K562 (cell line): ENCODE measurements around the gene POLR1B. TPM values are rescaled to one million over a fixed set of nuclear protein-coding genes. Genes with fewer than 3 reads are reported as not detected.
A peak's percentile ranks its signal among the peaks of the same experiment; 100 is the strongest.

Experiments
- ATAC-seq: fragments of 200-7000 bp; cut with Tn5 transposase; 3 replicates; pipeline ENCODE4 v1.9.1; 2020; ENCODE audit warnings: moderate library complexity
- BruUV-seq: library from RNA; stranded (reverse); fragments of 400-500 nt; replicated peaks from 2 replicates; lab custom pipeline; 2021; lab: Mats Ljungman, UMichigan
- CTCF ChIA-PET: fragments of 300-600 bp; formaldehyde crosslinking; extraction: SDS; loops from one replicate; lab custom pipeline; 2021; ENCODE audit warnings: low intra/inter-chr PET ratio; lab: Yijun Ruan, JAX
- POLR2A ChIA-PET: fragments of 300-600, 350-650 bp; sonication (Branson Sonifier 250); formaldehyde crosslinking; extraction: SDS; loops from one replicate; lab custom pipeline; 2021; ENCODE audit warnings: antibody characterized with exemption, inconsistent platforms; lab: Yijun Ruan, JAX
- DNase-seq, 4 experiments: peaks; one replicate each; pipeline versions ENCODE4 v3.0.0 to v3.0.0-alpha.2; 2011 to 2018; ENCODE audit warnings: low spot score in 3 of 4, mixed read lengths in 3 of 4; ENCODE audit errors: extremely low read depth in 1 of 4
- FAIRE-seq: peaks from 2 replicates; lab custom pipeline; 2011; peaks lifted over from hg19 to GRCh38; lab: Jason Lieb, UNC
- H2AFZ ChIP-seq: 2 replicates; pipeline ENCODE4 v1.6.0; 2011; ENCODE audit warnings: low read depth, low read length, control low read depth, inconsistent platforms
- H3K27ac ChIP-seq: fragments of 200-600 bp; 3 replicates; pipeline ENCODE4 v1.8.0; 2011; ENCODE audit warnings: low read depth, mild to moderate bottlenecking, control low read depth, inconsistent platforms, low read length, moderate library complexity, mixed read lengths; ENCODE audit errors: extremely low read depth
- H3K27me3 ChIP-seq, 2 experiments: fragments of 300-600 bp in 1 of 2; 2 replicates in 1 of 2; 3 replicates in 1 of 2; pipeline versions ENCODE4 v1.6.0 to v1.8.0; 2011; ENCODE audit warnings: inconsistent platforms in 2 of 2, low read length in 2 of 2, mild to moderate bottlenecking in 1 of 2, mixed read lengths in 1 of 2, moderate library complexity in 1 of 2; ENCODE audit not compliant: control insufficient read depth in 2 of 2, insufficient read depth in 2 of 2
- H3K36me3 ChIP-seq: fragments of 300-600 bp; 3 replicates; pipeline ENCODE4 v1.8.0; 2011; ENCODE audit warnings: mild to moderate bottlenecking, low read length, inconsistent platforms; ENCODE audit not compliant: control insufficient read depth, insufficient read depth
- H3K4me1 ChIP-seq, 2 experiments: fragments of 200-600 bp in 1 of 2; replicated peaks in 1 of 2; 2 replicates in 1 of 2; 3 replicates in 1 of 2; pipeline versions ENCODE4 v1.5.1 to v1.8.0; 2011; ENCODE audit warnings: inconsistent platforms in 2 of 2, low read length in 2 of 2, mild to moderate bottlenecking in 1 of 2, mixed read lengths in 1 of 2, moderate library complexity in 1 of 2; ENCODE audit not compliant: control insufficient read depth in 2 of 2, insufficient read depth in 2 of 2
- H3K4me2 ChIP-seq: 2 replicates; pipeline ENCODE4 v1.6.1; 2011; ENCODE audit warnings: low read length, control low read depth, inconsistent platforms, mixed read lengths; ENCODE audit not compliant: insufficient read depth
- H3K4me3 ChIP-seq: fragments of 200-600 bp; sonication (generic), shearing (Covaris generic); 2 replicates; pipeline ENCODE4 v1.5.1; 2016; ENCODE audit warnings: control low read depth, inconsistent platforms
- H3K79me2 ChIP-seq: fragments of 200-600 bp; 3 replicates; pipeline ENCODE4 v1.8.0; 2011; ENCODE audit warnings: low read length, inconsistent platforms; ENCODE audit not compliant: control insufficient read depth, insufficient read depth
- H3K9ac ChIP-seq, 2 experiments: 2 replicates each; pipeline versions ENCODE4 v1.6.0 to v1.6.1; 2011; ENCODE audit warnings: low read depth in 2 of 2, low read length in 2 of 2, control low read depth in 1 of 2, inconsistent platforms in 1 of 2, mild to moderate bottlenecking in 1 of 2, mixed read lengths in 1 of 2; ENCODE audit not compliant: insufficient read depth in 1 of 2
- H3K9me1 ChIP-seq: one replicate; pipeline ENCODE4 v1.6.0; 2011; ENCODE audit warnings: inconsistent platforms, mild to moderate bottlenecking, low read length, moderate library complexity; ENCODE audit not compliant: control insufficient read depth, insufficient read depth
- H3K9me3 ChIP-seq: replicated peaks from 2 replicates; pipeline ENCODE4 v1.5.1; 2011; ENCODE audit warnings: low read depth, low read length, inconsistent platforms; ENCODE audit not compliant: control insufficient read depth, insufficient read depth
- H4K20me1 ChIP-seq: replicated peaks from 2 replicates; pipeline ENCODE4 v1.6.1; 2011; ENCODE audit warnings: low read length, inconsistent platforms, mixed read lengths; ENCODE audit not compliant: control insufficient read depth, insufficient read depth
- CREB1 ChIP-seq, 2 experiments: sonication (generic) in 1 of 2; formaldehyde crosslinking in 1 of 2; IDR thresholded peaks; 2 replicates each; pipeline versions ENCODE4 v1.6.1 to v1.8.0; 2012 to 2022; ENCODE audit warnings: inconsistent platforms in 1 of 2, mild to moderate bottlenecking in 1 of 2, missing genetic modification reagents in 1 of 2, moderate library complexity in 1 of 2
- PHF20 ChIP-seq: fragments of 450-650 bp; IDR thresholded peaks from 2 replicates; pipeline ENCODE4 v1.6.1; 2018; ENCODE audit not compliant: partially characterized antibody
- RNF2 ChIP-seq: sonication (generic); IDR thresholded peaks from 2 replicates; pipeline ENCODE4 v1.6.1; 2016
- SETDB1 ChIP-seq: IDR thresholded peaks from one replicate; pipeline ENCODE4 v1.6.1; 2012; ENCODE audit warnings: low read length, control low read depth, inconsistent platforms
- TBP ChIP-seq: optimal IDR thresholded peaks from 2 replicates; pipeline ENCODE3; 2011; ENCODE audit warnings: low read depth, low read length, improper control_type of control experiment
- ZNF274 ChIP-seq: IDR thresholded peaks from 2 replicates; pipeline ENCODE4 v1.6.1; 2011; ENCODE audit warnings: low read depth, mild to moderate bottlenecking, low read length, moderate library complexity, borderline replicate concordance
- ZNF551 ChIP-seq: fragments of 250-450 bp; sonication (Bioruptor Pico); IDR thresholded peaks from 2 replicates; pipeline ENCODE4 v1.5.0; 2021; ENCODE audit warnings: mild to moderate bottlenecking, moderate library complexity
- WGBS: fragments of 100-300 bp; shearing (Covaris generic); methylation state at CpG from one replicate; pipeline ENCODE4 v1.1.6; 2016; ENCODE audit warnings: low coverage, mixed read lengths; ENCODE audit not compliant: insufficient coverage; ENCODE audit errors: missing lambda C conversion rate; 5-methylcytosine and 5-hydroxymethylcytosine counted together
- in situ Hi-C: fragments of 300-500 bp; cut with MboI; formaldehyde crosslinking; loops from 4 replicates; pipeline ENCODE4 v1.15.0; 2018; ENCODE audit warnings: inconsistent platforms, mixed read lengths
- intact Hi-C: fragments of 100-400 bp; cut with micrococcal nuclease; formaldehyde crosslinking; loops from 2 replicates; pipeline ENCODE4 v1.14.2; 2022
- polyA plus RNA-seq, 8 experiments: library from polyadenylated mRNA; depleted of rRNA in 4 of 8; stranded (reverse) in 5 of 8; unstranded in 3 of 8; fragments of >200 nt; fragmentation: Nextera tagmentation in 2 of 8; fragmentation: Illumina TruSeq in 1 of 8; extraction: Ambion mirVana in 2 of 8; extraction: Trizol in 1 of 8; gene quantifications; 2 replicates each; pipeline versions ENCODE4 v1.2.1 to v1.2.3, GENCODE V29; 2011 to 2014; ENCODE audit warnings: inconsistent platforms in 1 of 8, missing spikeins in 1 of 8
- total RNA-seq, 7 experiments: library from RNA; depleted of rRNA in 6 of 7; stranded (reverse); fragments of >200 nt in 6 of 7; fragmentation: Illumina TruSeq in 2 of 7; extraction: Trizol in 2 of 7; gene quantifications; 2 replicates each; pipeline versions ENCODE4 v1.2.1 to v1.2.3, GENCODE V29; 2011 to 2021; ENCODE audit warnings: low replicate concordance in 1 of 7
- TF ChIP-seq, protein P1 (sequence below), 2 experiments: fragments of 450-650 bp; formaldehyde crosslinking in 1 of 2; IDR thresholded peaks; 2 replicates each; pipeline versions ENCODE4 v1.4.0 to v1.6.1; 2014 to 2020; ENCODE audit warnings: mild to moderate bottlenecking in 2 of 2, borderline replicate concordance in 1 of 2, low read depth in 1 of 2

POLR1B gene
- total and polyA plus RNA-seq, 9 of the 15 experiments (the other 6 are each of a cell fraction or from before 2014, with no cell fraction given), result 19.8 to 55.1 (median 40.2) TPM

DNA sequence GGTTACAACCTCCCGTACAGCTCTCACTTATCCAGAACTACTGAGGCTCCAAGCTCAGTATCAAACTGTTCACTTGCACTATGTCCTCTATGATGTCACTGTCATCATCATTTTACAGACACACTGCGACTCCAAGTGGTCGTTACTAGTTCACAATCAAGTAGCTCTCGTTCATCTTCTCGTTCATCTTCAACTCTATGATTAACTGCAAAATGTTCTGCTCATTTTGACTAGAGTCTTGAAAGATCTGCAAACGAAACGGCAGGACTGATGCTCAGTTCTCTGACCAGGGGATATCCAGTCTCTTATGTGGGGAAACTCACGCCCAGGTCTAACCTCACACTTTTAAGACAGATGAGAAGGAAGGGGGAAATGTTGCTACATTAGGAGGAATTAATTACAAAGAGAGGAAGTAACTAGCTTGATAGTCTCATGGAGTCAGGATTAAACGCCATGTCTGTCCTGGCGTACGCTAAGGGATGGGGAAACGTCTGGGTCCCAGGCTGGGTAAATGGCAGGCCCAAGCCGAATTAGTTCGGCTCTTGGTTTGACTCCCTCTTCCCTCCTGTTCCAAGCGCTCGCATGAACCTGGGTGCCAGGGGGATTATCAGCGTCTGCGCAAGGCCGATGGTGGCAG is 41.4 kb downstream of the POLR1B start:
- DNase-seq (peak; percentile 38 to 81 (median 48)), FAIRE-seq (peak; percentile 92), ATAC-seq (peak; percentile 65)
- H3K36me3 ChIP-seq, result peaks cover 21% of the 10 kb centered on the region; the same call in 2 of the 3 replicates
- H3K27ac ChIP-seq, result peak overlapping the region; percentile 96
- H2AFZ ChIP-seq, result peak overlapping the region; percentile 98
- peak overlapping the region; percentile 98 for H3K4me2 ChIP-seq
- H3K4me3 ChIP-seq, result peak overlapping the region; percentile 65
- peak overlapping the region; percentile 92 for H3K9ac ChIP-seq
- no peaks in the 10 kb centered on the region for H4K20me1 ChIP-seq
- H3K27me3 ChIP-seq, result no peaks in the 10 kb centered on the region
- intact Hi-C loops, result loop anchor here (1.0 to 5.0 kb wide), 6 partner anchors 41 to 696 kb away; partner anchors contain the start of genes POLR1B and ZC3H6
- POLR2A ChIA-PET, result interaction anchor here (0.6 to 1.6 kb wide), 5 partner anchors 10 to 383 kb away, joined by 3 to 4 read pairs (median 3); no protein-coding TSS in a partner anchor
- WGBS, result under 1% methylated on average over 19 of the region's 19 CpGs
- peaks cover 16 to 19% of the 10 kb centered on the region in 2 experiments; a peak in 4 of 5 replicates for H3K4me1 ChIP-seq
- CTCF ChIA-PET, result interaction anchor here (1.3 to 3.1 kb wide), 7 partner anchors 103 to 534 kb away, joined by 3 to 24 read pairs (median 7); partner anchors contain the start of gene TTL
- in situ Hi-C loops, result loop anchor here (10.0 kb wide), 2 partner anchors 459 to 679 kb away; no protein-coding TSS in a partner anchor
- BruUV-seq, result TSS peak; percentile 90
- no peaks in the 10 kb centered on the region for H3K9me1 ChIP-seq
- H3K79me2 ChIP-seq, result peaks cover 24% of the 10 kb centered on the region
- H3K9me3 ChIP-seq, result no peaks in the 10 kb centered on the region
- TF ChIP-seq TBP (peak; percentile 49), SETDB1 (no peak), CREB1 (IDR thresholded peaks at IDR 0.05) (peak; percentile 74), CREB1 (CRISPR knock-in tag; IDR thresholded peaks at IDR 0.05) (peak; percentile 28; the same call in 1 of the 2 replicates), ZNF274 (no peak), PHF20 (no peak), RNF2 (0 out of 2 replicates have a peak, but pooled peaks have one; percentile 3), ZNF551 (CRISPR knock-in tag) (no peak)
- TF ChIP-seq, protein P1, sequence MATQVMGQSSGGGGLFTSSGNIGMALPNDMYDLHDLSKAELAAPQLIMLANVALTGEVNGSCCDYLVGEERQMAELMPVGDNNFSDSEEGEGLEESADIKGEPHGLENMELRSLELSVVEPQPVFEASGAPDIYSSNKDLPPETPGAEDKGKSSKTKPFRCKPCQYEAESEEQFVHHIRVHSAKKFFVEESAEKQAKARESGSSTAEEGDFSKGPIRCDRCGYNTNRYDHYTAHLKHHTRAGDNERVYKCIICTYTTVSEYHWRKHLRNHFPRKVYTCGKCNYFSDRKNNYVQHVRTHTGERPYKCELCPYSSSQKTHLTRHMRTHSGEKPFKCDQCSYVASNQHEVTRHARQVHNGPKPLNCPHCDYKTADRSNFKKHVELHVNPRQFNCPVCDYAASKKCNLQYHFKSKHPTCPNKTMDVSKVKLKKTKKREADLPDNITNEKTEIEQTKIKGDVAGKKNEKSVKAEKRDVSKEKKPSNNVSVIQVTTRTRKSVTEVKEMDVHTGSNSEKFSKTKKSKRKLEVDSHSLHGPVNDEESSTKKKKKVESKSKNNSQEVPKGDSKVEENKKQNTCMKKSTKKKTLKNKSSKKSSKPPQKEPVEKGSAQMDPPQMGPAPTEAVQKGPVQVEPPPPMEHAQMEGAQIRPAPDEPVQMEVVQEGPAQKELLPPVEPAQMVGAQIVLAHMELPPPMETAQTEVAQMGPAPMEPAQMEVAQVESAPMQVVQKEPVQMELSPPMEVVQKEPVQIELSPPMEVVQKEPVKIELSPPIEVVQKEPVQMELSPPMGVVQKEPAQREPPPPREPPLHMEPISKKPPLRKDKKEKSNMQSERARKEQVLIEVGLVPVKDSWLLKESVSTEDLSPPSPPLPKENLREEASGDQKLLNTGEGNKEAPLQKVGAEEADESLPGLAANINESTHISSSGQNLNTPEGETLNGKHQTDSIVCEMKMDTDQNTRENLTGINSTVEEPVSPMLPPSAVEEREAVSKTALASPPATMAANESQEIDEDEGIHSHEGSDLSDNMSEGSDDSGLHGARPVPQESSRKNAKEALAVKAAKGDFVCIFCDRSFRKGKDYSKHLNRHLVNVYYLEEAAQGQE (IDR thresholded peaks at IDR 0.05; ENCODE audit: borderline replicate concordance), result peak; percentile 26; the same call in 1 of the 2 replicates
- TF ChIP-seq, protein P1 (CRISPR knock-in tag; IDR thresholded peaks at IDR 0.05; ENCODE audit: low read depth), result no peak
